ENCODE measurements around the gene SSH2. TPM values are rescaled to one million over a fixed set of nuclear protein-coding genes. Genes with fewer than 3 reads are reported as not detected.

SSH2 gene
- total and polyA plus RNA-seq, 9 of the 15 experiments (the other 6 are each of a cell fraction or from before 2014, with no cell fraction given): 3.9 to 16.1 (median 10.2) TPM

DNA sequence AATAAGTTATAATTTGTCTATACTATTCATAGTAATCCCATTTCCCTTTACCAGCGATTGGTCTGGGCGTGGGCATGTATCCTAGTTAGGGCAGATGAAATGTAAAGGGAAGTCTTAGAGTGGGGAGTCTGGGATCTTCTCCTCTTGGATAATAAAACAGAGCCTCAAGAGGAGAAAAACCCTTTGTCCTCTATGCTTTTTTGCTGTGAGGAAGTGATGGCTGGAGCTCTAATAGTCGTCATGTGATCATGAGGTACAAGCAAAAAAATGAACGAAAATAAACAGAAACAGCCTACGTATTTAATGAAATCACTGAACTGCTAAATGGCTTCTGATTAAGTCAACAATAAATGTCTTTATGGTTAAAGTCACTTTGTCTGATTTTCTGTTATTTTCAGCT is 38.2 kb upstream of the SSH2 start:
- BruUV-seq (replicated peaks): no TSS peak
- TF ChIP-seq, protein P1, sequence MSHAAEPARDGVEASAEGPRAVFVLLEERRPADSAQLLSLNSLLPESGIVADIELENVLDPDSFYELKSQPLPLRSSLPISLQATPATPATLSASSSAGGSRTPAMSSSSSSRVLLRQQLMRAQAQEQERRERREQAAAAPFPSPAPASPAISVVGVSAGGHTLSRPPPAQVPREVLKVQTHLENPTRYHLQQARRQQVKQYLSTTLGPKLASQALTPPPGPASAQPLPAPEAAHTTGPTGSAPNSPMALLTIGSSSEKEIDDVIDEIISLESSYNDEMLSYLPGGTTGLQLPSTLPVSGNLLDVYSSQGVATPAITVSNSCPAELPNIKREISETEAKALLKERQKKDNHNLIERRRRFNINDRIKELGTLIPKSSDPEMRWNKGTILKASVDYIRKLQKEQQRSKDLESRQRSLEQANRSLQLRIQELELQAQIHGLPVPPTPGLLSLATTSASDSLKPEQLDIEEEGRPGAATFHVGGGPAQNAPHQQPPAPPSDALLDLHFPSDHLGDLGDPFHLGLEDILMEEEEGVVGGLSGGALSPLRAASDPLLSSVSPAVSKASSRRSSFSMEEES (CRISPR knock-in tag; IDR thresholded peaks at IDR 0.05): peak; percentile 36
- TF ChIP-seq TCF7 (IDR thresholded peaks at IDR 0.05; ENCODE audit: borderline replicate concordance): no peak
- 0% methylated on average over 5 of the region's 5 CpGs for WGBS (ENCODE audit: insufficient coverage, low coverage, missing lambda C conversion rate)
- H3K79me2 ChIP-seq (ENCODE audit: control insufficient read depth, insufficient read depth, low read length): no peaks in the 10 kb centered on the region
- H3K9ac ChIP-seq (ENCODE audit: insufficient read depth in 1 of 2, low read depth in 2 of 2, low read length in 2 of 2): no peak overlapping the region
- intact Hi-C loops (cut with micrococcal nuclease) (no loop called here), in situ Hi-C loops (cut with MboI) (no loop called here)
- no peak overlapping the region for H3K4me3 ChIP-seq
- ChIA-PET POLR2A (no interaction called here), CTCF (ENCODE audit: low intra/inter-chr PET ratio) (interaction anchor here (0.5 kb wide), 1 partner anchor 36 kb away, joined by 7 read pairs; no protein-coding TSS in a partner anchor)
- no peak overlapping the region for H3K27ac ChIP-seq (ENCODE audit: extremely low read depth, low read depth, low read length)
- H3K9me1 ChIP-seq (ENCODE audit: control insufficient read depth, insufficient read depth, low read length): no peaks in the 10 kb centered on the region
- H3K9me3 ChIP-seq (replicated peaks; ENCODE audit: control insufficient read depth, insufficient read depth, low read depth, low read length): no peaks in the 10 kb centered on the region
- H2AFZ ChIP-seq (ENCODE audit: low read depth, low read length): no peak overlapping the region
- ATAC-seq: no peak
- peaks cover 0 to 4% of the 10 kb centered on the region in 2 experiments; a peak in 1 of 5 replicates for H3K4me1 ChIP-seq (replicated peaks in 1 of 2; ENCODE audit: control insufficient read depth in 2 of 2, insufficient read depth in 2 of 2, low read length in 2 of 2)
- H4K20me1 ChIP-seq (replicated peaks; ENCODE audit: control insufficient read depth, insufficient read depth, low read length): no peaks in the 10 kb centered on the region
- peaks cover 2 to 11% of the 10 kb centered on the region in 2 experiments; a peak in 2 of 5 replicates for H3K27me3 ChIP-seq (ENCODE audit: control insufficient read depth in 2 of 2, insufficient read depth in 2 of 2, low read length in 2 of 2)
- no peaks in the 10 kb centered on the region for H3K36me3 ChIP-seq (ENCODE audit: control insufficient read depth, insufficient read depth, low read length)
- no peak for DNase-seq (ENCODE audit: extremely low read depth in 1 of 4, low spot score in 3 of 4)
- H3K4me2 ChIP-seq (ENCODE audit: insufficient read depth, low read length): no peak overlapping the region
- FAIRE-seq: no peak

DNA sequence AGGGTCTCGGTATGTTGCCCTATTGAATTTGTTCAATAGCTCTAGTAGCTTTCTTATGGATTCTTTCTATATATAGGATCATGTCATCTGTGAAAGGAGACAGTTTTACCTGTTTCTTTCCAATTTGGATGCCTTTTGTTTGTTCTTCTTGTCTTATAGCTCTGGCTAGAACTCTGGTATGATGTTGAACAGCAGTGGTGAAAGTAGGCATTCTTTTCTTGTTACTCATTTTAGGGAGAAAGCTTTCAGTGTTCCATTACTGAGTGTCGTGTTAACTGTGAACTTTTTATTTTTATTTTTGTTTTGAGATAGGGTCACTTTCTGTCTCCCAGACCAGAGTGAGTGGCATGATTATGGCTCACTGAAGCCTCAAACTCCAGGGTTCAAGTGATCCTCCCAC is 32.6 kb upstream of the SSH2 start:
- no peak overlapping the region for H3K9ac ChIP-seq (ENCODE audit: insufficient read depth in 1 of 2, low read depth in 2 of 2, low read length in 2 of 2)
- H4K20me1 ChIP-seq (replicated peaks; ENCODE audit: control insufficient read depth, insufficient read depth, low read length): no peaks in the 10 kb centered on the region
- in situ Hi-C loops (cut with MboI): no loop called here
- H3K36me3 ChIP-seq (ENCODE audit: control insufficient read depth, insufficient read depth, low read length): no peaks in the 10 kb centered on the region
- TF ChIP-seq GTF2F1 (IDR thresholded peaks at IDR 0.05; ENCODE audit: low read depth, low read length) (no peak), EP300 (IDR thresholded peaks at IDR 0.05; ENCODE audit: low read length) (no peak)
- TF ChIP-seq, protein P2, sequence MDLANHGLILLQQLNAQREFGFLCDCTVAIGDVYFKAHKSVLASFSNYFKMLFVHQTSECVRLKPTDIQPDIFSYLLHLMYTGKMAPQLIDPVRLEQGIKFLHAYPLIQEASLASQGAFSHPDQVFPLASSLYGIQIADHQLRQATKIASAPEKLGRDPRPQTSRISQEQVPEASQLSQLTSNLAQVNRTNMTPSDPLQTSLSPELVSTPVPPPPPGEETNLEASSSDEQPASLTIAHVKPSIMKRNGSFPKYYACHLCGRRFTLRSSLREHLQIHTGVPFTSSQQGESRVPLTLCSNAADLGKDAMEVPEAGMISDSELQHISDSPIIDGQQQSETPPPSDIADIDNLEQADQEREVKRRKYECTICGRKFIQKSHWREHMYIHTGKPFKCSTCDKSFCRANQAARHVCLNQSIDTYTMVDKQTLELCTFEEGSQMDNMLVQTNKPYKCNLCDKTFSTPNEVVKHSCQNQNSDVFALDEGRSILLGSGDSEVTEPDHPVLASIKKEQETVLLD (IDR thresholded peaks at IDR 0.05): no peak
- no peak for DNase-seq (ENCODE audit: extremely low read depth in 1 of 4, low spot score in 3 of 4)
- CTCF ChIA-PET (ENCODE audit: low intra/inter-chr PET ratio): no interaction called here
- no peak overlapping the region for H2AFZ ChIP-seq (ENCODE audit: low read depth, low read length)
- no peaks in the 10 kb centered on the region for H3K79me2 ChIP-seq (ENCODE audit: control insufficient read depth, insufficient read depth, low read length)
- no peak overlapping the region for H3K27ac ChIP-seq (ENCODE audit: extremely low read depth, low read depth, low read length)
- H3K4me3 ChIP-seq: no peak overlapping the region
- no peak for FAIRE-seq
- POLR2A ChIA-PET: interaction anchor here (0.8 kb wide), 1 partner anchor 32 kb away, joined by 5 read pairs; the partner anchor contains the start of gene SSH2
- H3K9me1 ChIP-seq (ENCODE audit: control insufficient read depth, insufficient read depth, low read length): no peaks in the 10 kb centered on the region
- ATAC-seq: no peak
- H3K27me3 ChIP-seq (ENCODE audit: control insufficient read depth in 2 of 2, insufficient read depth in 2 of 2, low read length in 2 of 2): no peaks in the 10 kb centered on the region
- H3K4me2 ChIP-seq (ENCODE audit: insufficient read depth, low read length): no peak overlapping the region
- no peaks in the 10 kb centered on the region for H3K9me3 ChIP-seq (replicated peaks; ENCODE audit: control insufficient read depth, insufficient read depth, low read depth, low read length)
- 0% methylated on average over 2 of the region's 2 CpGs for WGBS (ENCODE audit: insufficient coverage, low coverage, missing lambda C conversion rate)
- H3K4me1 ChIP-seq (replicated peaks in 1 of 2; ENCODE audit: control insufficient read depth in 2 of 2, insufficient read depth in 2 of 2, low read length in 2 of 2): no peaks in the 10 kb centered on the region; a peak in 1 of 5 replicates
- BruUV-seq (replicated peaks): no TSS peak
- intact Hi-C loops (cut with micrococcal nuclease): no loop called here
